GM12878 (cell line): ENCODE results near the gene PDE1C. TPM values are rescaled to one million over a fixed set of nuclear protein-coding genes. Genes with fewer than 3 reads are reported as not detected.

Experiments used
- BCL11A ChIP-seq: IDR thresholded peaks from 2 replicates; pipeline ENCODE4 v1.6.1; 2011; ENCODE audit warnings: low read depth, low read length
- CHD1 ChIP-seq: IDR thresholded peaks from 2 replicates; pipeline ENCODE4 v1.6.1; 2012; ENCODE audit warnings: low read depth, low read length, improper control_type of control experiment
- EZH2 ChIP-seq: IDR thresholded peaks from 2 replicates; pipeline ENCODE4 v1.6.1; 2012; ENCODE audit warnings: low read depth, mild to moderate bottlenecking, control low read depth, inconsistent platforms, low read length, borderline replicate concordance; ENCODE audit not compliant: control insufficient read depth
- HDGF ChIP-seq: fragments of 450-650 bp; IDR thresholded peaks from 2 replicates; pipeline ENCODE4 v1.6.1; 2016; ENCODE audit warnings: antibody characterized with exemption
- JUNB ChIP-seq: IDR thresholded peaks from 2 replicates; pipeline ENCODE4 v1.6.1; 2016; ENCODE audit warnings: antibody characterized with exemption, mild to moderate bottlenecking
- LARP7 ChIP-seq: fragments of 450-650 bp; IDR thresholded peaks from 2 replicates; pipeline ENCODE4 v1.6.1; 2017; ENCODE audit warnings: mild to moderate bottlenecking
- NR2C1 ChIP-seq: fragments of 450-650 bp; IDR thresholded peaks from 2 replicates; pipeline ENCODE4 v1.6.1; 2017; ENCODE audit warnings: antibody characterized with exemption, mild to moderate bottlenecking, moderate library complexity
- RAD51 ChIP-seq: fragments of 450-650 bp; IDR thresholded peaks from 2 replicates; pipeline ENCODE4 v1.6.1; 2016; ENCODE audit warnings: moderate library complexity, mild to moderate bottlenecking, inconsistent platforms
- SUPT20H ChIP-seq: IDR thresholded peaks from 2 replicates; pipeline ENCODE4 v1.6.1; 2011; ENCODE audit warnings: low read depth, mild to moderate bottlenecking, low read length, moderate library complexity, borderline replicate concordance; ENCODE audit not compliant: control insufficient read depth
- TCF7 ChIP-seq: IDR thresholded peaks from 2 replicates; pipeline ENCODE4 v1.6.1; 2014; ENCODE audit warnings: antibody characterized with exemption, borderline replicate concordance
- polyA plus RNA-seq, 11 experiments: library from polyadenylated mRNA; depleted of rRNA in 4 of 11; unstranded in 6 of 11; stranded (reverse) in 5 of 11; fragments of >200 nt; fragmentation: Nextera tagmentation in 4 of 11; fragmentation: Illumina TruSeq in 1 of 11; extraction: Ambion mirVana in 4 of 11; extraction: Trizol in 1 of 11; gene quantifications; 1 replicate in 1 of 11; 2 replicates in 10 of 11; pipeline versions ENCODE4 v1.2.1 to v1.2.3, GENCODE V29; 2011 to 2016; ENCODE audit warnings: inconsistent platforms in 2 of 11, missing spikeins in 2 of 11, low read depth in 1 of 11
- total RNA-seq, 4 experiments: library from RNA; depleted of rRNA in 3 of 4; stranded (reverse); fragments of >200 nt in 3 of 4; fragmentation: Illumina TruSeq in 1 of 4; extraction: Trizol in 1 of 4; gene quantifications; 2 replicates each; pipeline versions ENCODE4 v1.2.1 to v1.2.3, GENCODE V29; 2013 to 2021
- TF ChIP-seq, protein P1 (sequence below), 3 experiments: IDR thresholded peaks in 2 of 3; conservative IDR thresholded peaks in 1 of 3; 2 replicates each; pipeline ENCODE4 v1.5.1; 2011; ENCODE audit warnings: low read depth in 3 of 3, low read length in 3 of 3, mild to moderate bottlenecking in 3 of 3, control low read depth in 2 of 3, moderate library complexity in 2 of 3, inconsistent platforms in 1 of 3, mixed read lengths in 1 of 3; ENCODE audit not compliant: control insufficient read depth in 2 of 3, insufficient read depth in 1 of 3; ENCODE audit errors: extremely low read depth in 1 of 3
- TF ChIP-seq, protein P2 (sequence below): IDR thresholded peaks from 2 replicates; pipeline ENCODE4 v1.6.1; 2011; ENCODE audit warnings: low read depth, mild to moderate bottlenecking, low read length, moderate library complexity, borderline replicate concordance; ENCODE audit errors: extremely low read depth
- TF ChIP-seq, protein P3 (sequence below): IDR thresholded peaks from 2 replicates; pipeline ENCODE4 v1.6.1; 2012; ENCODE audit warnings: improper control_type of control experiment, low read depth, low read length; ENCODE audit not compliant: insufficient replicate concordance

Gene PDE1C
- total and polyA plus RNA-seq, 10 of the 15 experiments (the other 5 are each of a cell fraction or from before 2014, with no cell fraction given) = 0.29 to 2.3 (median 0.70) TPM

DNA sequence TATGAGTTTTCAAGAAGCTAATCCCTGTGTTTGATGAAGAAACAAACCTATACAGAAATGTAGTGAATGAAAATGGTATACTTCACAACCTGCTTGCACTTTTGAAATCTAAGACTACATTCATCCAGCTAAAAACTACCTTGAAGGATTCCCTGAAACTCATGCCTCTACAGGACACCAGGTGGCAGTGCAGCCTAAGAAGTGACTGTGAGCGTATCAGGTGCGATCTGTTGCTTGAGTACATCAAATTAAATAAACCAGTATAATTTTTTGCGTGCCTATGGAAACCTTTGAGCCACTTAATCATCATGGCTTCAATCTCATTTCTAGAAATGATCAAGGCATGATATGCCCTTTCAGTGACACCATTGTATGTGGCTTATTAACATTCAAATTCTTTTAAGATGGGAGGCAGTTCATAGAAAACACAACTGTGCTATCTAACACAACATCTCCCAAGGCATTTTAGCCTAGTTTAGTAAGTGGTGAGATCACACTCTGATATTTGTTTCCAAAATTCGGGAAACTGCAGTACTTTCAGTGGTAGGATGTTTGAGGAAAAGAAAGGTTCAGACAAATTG lies 325.8 kb downstream of the PDE1C start (continued):
- TF ChIP-seq, protein P1, sequence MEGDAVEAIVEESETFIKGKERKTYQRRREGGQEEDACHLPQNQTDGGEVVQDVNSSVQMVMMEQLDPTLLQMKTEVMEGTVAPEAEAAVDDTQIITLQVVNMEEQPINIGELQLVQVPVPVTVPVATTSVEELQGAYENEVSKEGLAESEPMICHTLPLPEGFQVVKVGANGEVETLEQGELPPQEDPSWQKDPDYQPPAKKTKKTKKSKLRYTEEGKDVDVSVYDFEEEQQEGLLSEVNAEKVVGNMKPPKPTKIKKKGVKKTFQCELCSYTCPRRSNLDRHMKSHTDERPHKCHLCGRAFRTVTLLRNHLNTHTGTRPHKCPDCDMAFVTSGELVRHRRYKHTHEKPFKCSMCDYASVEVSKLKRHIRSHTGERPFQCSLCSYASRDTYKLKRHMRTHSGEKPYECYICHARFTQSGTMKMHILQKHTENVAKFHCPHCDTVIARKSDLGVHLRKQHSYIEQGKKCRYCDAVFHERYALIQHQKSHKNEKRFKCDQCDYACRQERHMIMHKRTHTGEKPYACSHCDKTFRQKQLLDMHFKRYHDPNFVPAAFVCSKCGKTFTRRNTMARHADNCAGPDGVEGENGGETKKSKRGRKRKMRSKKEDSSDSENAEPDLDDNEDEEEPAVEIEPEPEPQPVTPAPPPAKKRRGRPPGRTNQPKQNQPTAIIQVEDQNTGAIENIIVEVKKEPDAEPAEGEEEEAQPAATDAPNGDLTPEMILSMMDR (IDR thresholded peaks at IDR 0.05 in 2 of 3, conservative IDR thresholded peaks at IDR 0.05 in 1 of 3; ENCODE audit: control insufficient read depth in 2 of 3, extremely low read depth in 1 of 3, insufficient read depth in 1 of 3, low read depth in 3 of 3, low read length in 3 of 3) = peak; percentile 76 to 88 (median 83)
- TF ChIP-seq JUNB (no peak), LARP7 (no peak), RAD51 (no peak), EZH2 (no peak), BCL11A (no peak), SUPT20H (no peak), CHD1 (no peak), TCF7 (no peak), NR2C1 (no peak), HDGF (no peak)
- TF ChIP-seq, protein P2, sequence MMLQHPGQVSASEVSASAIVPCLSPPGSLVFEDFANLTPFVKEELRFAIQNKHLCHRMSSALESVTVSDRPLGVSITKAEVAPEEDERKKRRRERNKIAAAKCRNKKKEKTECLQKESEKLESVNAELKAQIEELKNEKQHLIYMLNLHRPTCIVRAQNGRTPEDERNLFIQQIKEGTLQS = 0 out of 2 replicates have a peak, but pooled peaks have one; percentile 14
- TF ChIP-seq, protein P3, sequence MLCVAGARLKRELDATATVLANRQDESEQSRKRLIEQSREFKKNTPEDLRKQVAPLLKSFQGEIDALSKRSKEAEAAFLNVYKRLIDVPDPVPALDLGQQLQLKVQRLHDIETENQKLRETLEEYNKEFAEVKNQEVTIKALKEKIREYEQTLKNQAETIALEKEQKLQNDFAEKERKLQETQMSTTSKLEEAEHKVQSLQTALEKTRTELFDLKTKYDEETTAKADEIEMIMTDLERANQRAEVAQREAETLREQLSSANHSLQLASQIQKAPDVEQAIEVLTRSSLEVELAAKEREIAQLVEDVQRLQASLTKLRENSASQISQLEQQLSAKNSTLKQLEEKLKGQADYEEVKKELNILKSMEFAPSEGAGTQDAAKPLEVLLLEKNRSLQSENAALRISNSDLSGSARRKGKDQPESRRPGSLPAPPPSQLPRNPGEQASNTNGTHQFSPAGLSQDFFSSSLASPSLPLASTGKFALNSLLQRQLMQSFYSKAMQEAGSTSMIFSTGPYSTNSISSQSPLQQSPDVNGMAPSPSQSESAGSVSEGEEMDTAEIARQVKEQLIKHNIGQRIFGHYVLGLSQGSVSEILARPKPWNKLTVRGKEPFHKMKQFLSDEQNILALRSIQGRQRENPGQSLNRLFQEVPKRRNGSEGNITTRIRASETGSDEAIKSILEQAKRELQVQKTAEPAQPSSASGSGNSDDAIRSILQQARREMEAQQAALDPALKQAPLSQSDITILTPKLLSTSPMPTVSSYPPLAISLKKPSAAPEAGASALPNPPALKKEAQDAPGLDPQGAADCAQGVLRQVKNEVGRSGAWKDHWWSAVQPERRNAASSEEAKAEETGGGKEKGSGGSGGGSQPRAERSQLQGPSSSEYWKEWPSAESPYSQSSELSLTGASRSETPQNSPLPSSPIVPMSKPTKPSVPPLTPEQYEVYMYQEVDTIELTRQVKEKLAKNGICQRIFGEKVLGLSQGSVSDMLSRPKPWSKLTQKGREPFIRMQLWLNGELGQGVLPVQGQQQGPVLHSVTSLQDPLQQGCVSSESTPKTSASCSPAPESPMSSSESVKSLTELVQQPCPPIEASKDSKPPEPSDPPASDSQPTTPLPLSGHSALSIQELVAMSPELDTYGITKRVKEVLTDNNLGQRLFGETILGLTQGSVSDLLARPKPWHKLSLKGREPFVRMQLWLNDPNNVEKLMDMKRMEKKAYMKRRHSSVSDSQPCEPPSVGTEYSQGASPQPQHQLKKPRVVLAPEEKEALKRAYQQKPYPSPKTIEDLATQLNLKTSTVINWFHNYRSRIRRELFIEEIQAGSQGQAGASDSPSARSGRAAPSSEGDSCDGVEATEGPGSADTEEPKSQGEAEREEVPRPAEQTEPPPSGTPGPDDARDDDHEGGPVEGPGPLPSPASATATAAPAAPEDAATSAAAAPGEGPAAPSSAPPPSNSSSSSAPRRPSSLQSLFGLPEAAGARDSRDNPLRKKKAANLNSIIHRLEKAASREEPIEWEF = no peak
- TF ChIP-seq, all 136 proteins: peak for 5
